Measurements from ENCODE around the gene QPCT.

The QPCT gene

DNA sequence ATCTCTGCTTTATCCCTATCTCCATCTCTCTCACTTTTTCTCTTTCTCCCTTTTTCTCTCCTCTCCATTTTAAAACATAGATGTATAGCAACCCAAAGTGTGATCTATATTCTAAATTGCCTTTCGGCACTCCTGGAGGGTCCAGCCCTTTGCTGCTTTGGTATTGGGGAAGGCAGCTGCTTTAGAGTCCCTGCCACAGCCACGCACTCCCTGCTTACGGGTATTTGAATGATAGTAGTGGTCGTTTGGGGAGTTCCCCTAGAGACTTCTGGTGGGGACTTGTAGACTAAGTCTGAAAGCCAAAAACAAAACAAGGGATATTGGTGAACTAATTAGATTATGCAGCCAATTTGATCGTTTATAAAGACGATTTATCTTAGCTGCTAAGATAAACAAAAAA lies 11.9 kb downstream of the QPCT start:
- no peak overlapping the region for H3K4me3 ChIP-seq (ENCODE audit: low read depth, low read length)
- TF ChIP-seq, protein P1, sequence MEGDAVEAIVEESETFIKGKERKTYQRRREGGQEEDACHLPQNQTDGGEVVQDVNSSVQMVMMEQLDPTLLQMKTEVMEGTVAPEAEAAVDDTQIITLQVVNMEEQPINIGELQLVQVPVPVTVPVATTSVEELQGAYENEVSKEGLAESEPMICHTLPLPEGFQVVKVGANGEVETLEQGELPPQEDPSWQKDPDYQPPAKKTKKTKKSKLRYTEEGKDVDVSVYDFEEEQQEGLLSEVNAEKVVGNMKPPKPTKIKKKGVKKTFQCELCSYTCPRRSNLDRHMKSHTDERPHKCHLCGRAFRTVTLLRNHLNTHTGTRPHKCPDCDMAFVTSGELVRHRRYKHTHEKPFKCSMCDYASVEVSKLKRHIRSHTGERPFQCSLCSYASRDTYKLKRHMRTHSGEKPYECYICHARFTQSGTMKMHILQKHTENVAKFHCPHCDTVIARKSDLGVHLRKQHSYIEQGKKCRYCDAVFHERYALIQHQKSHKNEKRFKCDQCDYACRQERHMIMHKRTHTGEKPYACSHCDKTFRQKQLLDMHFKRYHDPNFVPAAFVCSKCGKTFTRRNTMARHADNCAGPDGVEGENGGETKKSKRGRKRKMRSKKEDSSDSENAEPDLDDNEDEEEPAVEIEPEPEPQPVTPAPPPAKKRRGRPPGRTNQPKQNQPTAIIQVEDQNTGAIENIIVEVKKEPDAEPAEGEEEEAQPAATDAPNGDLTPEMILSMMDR (IDR thresholded peaks at IDR 0.05; ENCODE audit: borderline replicate concordance, insufficient read depth, low read depth, low read length): no peak

DNA sequence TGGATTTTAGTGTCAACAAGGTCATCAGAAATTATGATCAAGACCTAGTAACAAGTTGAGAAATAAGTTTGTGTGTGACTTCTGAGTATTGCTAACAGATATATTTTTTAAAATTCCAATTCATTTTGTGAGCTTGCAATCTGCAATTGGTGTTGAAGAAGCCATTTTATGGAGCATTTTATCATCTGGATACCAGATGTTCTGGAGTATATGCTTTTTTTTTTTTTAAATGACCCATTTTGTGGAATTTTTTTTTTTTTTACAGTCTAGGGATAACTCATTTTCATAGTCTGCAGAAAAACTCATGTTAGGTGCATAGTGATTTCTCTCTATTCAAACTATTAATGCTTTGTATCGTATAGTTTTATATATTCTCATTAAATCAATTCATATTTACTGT lies 12.6 kb downstream of the QPCT start:
- H3K4me3 ChIP-seq (ENCODE audit: low read depth, low read length): no peak overlapping the region

DNA sequence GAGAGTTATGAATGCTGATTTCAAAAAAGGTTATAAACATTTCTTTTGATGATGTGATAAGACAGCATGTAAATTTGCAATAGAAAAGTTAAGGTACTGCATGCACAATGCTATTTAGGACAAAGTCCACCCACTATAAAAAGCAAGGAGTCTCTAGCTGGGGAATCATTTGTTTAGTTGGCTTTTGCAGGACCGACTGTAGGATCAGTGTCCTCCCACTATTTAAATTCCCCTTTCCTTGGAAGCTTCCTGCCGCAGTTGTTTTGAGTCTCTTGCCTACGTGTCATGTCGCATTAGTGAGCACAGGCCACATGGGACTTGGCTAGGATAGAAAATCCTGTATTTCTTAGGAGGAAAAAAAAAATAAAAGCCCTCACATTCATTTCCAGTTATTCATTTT lies 13.1 kb downstream of the QPCT start:
- TF ChIP-seq, protein P1 (IDR thresholded peaks at IDR 0.05; ENCODE audit: borderline replicate concordance, insufficient read depth, low read depth, low read length): no peak
- no peak overlapping the region for H3K4me3 ChIP-seq (ENCODE audit: low read depth, low read length)

More for the DNA sequence above, 12.6 kb downstream of the QPCT start:
- TF ChIP-seq, protein P1 (IDR thresholded peaks at IDR 0.05; ENCODE audit: borderline replicate concordance, insufficient read depth, low read depth, low read length): no peak

DNA sequence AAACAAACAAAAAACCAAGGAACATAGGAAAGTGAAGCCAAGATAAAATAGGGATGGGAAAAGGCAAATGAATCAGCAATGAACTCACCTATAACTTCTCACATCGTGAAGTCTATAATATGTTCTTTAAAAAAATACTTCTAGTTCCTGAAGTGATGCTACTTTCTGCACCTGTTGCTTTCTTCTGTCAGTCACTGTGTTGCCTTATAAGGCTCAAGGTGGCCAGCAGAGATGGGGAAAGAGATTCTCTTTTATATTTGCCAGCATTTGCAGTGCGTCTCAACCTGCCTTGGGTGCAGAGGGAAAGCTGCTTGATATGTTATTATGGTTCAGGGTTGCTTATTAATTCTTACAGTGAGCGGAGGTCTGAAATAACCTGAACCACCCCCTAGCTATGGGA lies 14.0 kb downstream of the QPCT start:
- TF ChIP-seq, protein P1 (IDR thresholded peaks at IDR 0.05; ENCODE audit: borderline replicate concordance, insufficient read depth, low read depth, low read length): no peak
- H3K4me3 ChIP-seq (ENCODE audit: low read depth, low read length): no peak overlapping the region

DNA sequence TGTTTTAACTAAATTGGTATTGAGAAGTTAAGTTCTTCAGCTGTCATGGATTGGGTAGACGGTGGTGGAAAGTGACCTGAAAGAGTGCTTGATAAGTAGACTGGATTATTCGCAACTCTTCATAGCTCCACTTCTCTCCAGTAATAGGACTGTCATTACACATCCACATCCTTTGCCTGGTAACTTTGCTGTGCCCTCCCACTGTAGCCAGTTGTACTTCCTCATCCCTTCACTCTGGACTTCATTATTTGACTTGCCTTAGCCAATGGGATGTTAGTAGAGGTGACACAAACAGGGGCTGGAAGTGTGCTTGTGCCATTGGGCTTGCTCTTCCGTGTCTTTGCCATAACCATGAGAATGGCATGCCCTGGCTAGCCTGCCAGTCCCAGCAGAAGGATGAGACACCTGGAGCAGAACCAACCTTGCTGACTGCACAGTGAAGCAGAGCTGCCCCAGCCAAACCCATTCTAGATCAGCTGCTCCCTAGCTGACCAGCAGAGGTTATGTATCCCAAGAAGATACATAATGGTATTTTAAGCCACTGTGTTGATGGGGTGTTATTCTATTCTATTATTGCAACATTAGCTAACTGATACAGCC lies 16.9 kb downstream of the QPCT start:
- no peak overlapping the region for H3K4me3 ChIP-seq (ENCODE audit: low read depth, low read length)
- TF ChIP-seq, protein P1 (IDR thresholded peaks at IDR 0.05; ENCODE audit: borderline replicate concordance, insufficient read depth, low read depth, low read length): no peak

DNA sequence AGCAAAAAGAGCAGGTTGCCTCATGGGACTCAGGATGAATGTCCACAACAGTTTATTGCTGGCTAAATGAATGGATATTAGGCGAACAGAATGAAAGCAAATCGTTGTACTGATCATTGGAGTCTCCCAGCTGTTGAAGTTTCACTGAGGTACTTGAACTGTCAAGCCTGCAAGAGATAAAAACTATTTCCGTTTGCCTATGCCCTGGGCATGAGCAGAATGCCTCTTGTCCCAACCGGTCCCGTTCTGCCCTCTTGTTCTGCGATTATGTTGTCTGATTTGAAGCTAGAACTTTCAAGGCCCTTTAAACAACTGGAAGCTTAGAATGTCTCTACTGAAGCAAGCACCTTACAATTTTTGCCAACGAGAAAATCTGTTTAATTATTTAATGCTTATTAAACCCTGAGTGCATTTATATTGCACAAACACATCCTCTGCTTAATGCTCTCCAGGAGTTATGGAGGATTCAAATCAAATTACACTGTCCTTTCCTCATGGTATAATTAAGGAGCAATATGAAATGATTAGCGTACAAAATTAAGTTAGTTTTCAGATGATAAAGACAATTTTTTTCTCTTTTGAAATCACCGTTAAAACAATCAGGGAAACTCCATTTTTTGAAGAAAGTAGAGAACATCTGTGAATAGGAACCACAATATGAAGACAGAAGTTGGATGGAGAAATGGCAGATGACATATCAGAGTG lies 17.7 kb downstream of the QPCT start:
- no peak overlapping the region for H3K4me3 ChIP-seq (ENCODE audit: low read depth, low read length)

More for the DNA sequence above, 17.7 kb downstream of the QPCT start:
- TF ChIP-seq, protein P1 (IDR thresholded peaks at IDR 0.05; ENCODE audit: borderline replicate concordance, insufficient read depth, low read depth, low read length): no peak

Data from GM12875 (cell line).